HG02973 (cell line): ENCODE measurements around the gene BPIFB4.
"Not testable (repeated sequence)": the region's sequence is repeated elsewhere in the genome, so short reads cannot be mapped to it uniquely, and the experiment has no call there.

Experiments
- ATAC-seq: cut with Tn5 transposase; IDR thresholded peaks from one replicate; pipeline ENCODE4 v1.9.1; 2021; ENCODE audit warnings: moderate library complexity; ENCODE audit not compliant: unreplicated experiment

Gene BPIFB4

GRCh38 chr20:33083544-33084340, 4.3 kb downstream of the BPIFB4 start:
- ATAC-seq, result no peak

- no peak for ATAC-seq
Measured at GRCh38 chr20:33084722-33085121, 5.3 kb downstream of the BPIFB4 start.

GRCh38 chr20:33086052-33086722, 6.7 kb downstream of the BPIFB4 start:
- ATAC-seq, result no peak

- no peak for ATAC-seq
Measured at GRCh38 chr20:33091147-33091546, 11.7 kb downstream of the BPIFB4 start.

- ATAC-seq, result no peak
Measured at GRCh38 chr20:33091693-33092092, 12.2 kb downstream of the BPIFB4 start.

- ATAC-seq, result no peak
Measured at GRCh38 chr20:33092361-33092760, 12.9 kb downstream of the BPIFB4 start.

- no peak for ATAC-seq
Measured at GRCh38 chr20:33093074-33093473, 13.6 kb downstream of the BPIFB4 start.

GRCh38 chr20:33093582-33093981, 14.1 kb downstream of the BPIFB4 start:
- no peak for ATAC-seq

- no peak for ATAC-seq
Measured at GRCh38 chr20:33095249-33095648, 15.8 kb downstream of the BPIFB4 start.

- not testable (repeated sequence) for ATAC-seq
Measured at GRCh38 chr20:33095902-33096584, 16.6 kb downstream of the BPIFB4 start.

- no peak for ATAC-seq
Measured at GRCh38 chr20:33097001-33097400, 17.6 kb downstream of the BPIFB4 start.

- ATAC-seq, result no peak
Measured at GRCh38 chr20:33099843-33100538, 20.5 kb downstream of the BPIFB4 start.

- ATAC-seq, result no peak
Measured at GRCh38 chr20:33103556-33103955, 24.1 kb downstream of the BPIFB4 start.

- no peak for ATAC-seq
Measured at GRCh38 chr20:33104336-33104735, 24.9 kb downstream of the BPIFB4 start.

- no peak for ATAC-seq
Measured at GRCh38 chr20:33105316-33105924, 26.0 kb downstream of the BPIFB4 start.

- not testable (repeated sequence) for ATAC-seq
Measured at GRCh38 chr20:33106058-33106620, 26.7 kb downstream of the BPIFB4 start.

- no peak for ATAC-seq
Measured at GRCh38 chr20:33108661-33109060, 29.2 kb downstream of the BPIFB4 start.

- ATAC-seq, result no peak
Measured at GRCh38 chr20:33110147-33110825, 30.8 kb downstream of the BPIFB4 start.

GRCh38 chr20:33111306-33111705, 31.9 kb downstream of the BPIFB4 start:
- ATAC-seq, result no peak
